Natural killer cell (primary cell): ENCODE results near the gene DNAH1. TPM values are rescaled to one million over a fixed set of nuclear protein-coding genes. Genes with fewer than 3 reads are reported as not detected.

ENCODE experiments used
- ATAC-seq, 3 donors: fragments of 150-1000 bp in 2 of 3; fragments of 200-7000 bp in 1 of 3; cut with Tn5 transposase; 1 replicate in 1 of 3; 2 replicates in 2 of 3; pipeline ENCODE4 v1.10.0; 2021; ENCODE audit warnings: mild to moderate bottlenecking in 2 of 3, moderate library complexity in 2 of 3
- DNase-seq, 2 donors: peaks; one replicate each; pipeline versions ENCODE4 v3.0.0 to v3.0.0-alpha.2; 2013 to 2021; ENCODE audit warnings: mixed read lengths in 1 of 2
- H3K27ac ChIP-seq: one replicate; pipeline ENCODE4 v1.5.1; 2013; ENCODE audit warnings: mild to moderate bottlenecking, low read length
- H3K27me3 ChIP-seq: one replicate; pipeline ENCODE4 v1.6.1; 2013; ENCODE audit warnings: low read length; ENCODE audit not compliant: control insufficient read depth, insufficient read depth
- H3K36me3 ChIP-seq: one replicate; pipeline ENCODE4 v1.6.1; 2013; ENCODE audit warnings: low read length; ENCODE audit not compliant: control insufficient read depth, insufficient read depth
- H3K4me1 ChIP-seq: one replicate; pipeline ENCODE4 v1.6.1; 2013; ENCODE audit warnings: low read length; ENCODE audit not compliant: control insufficient read depth, insufficient read depth
- H3K4me3 ChIP-seq: one replicate; pipeline ENCODE4 v1.5.1; 2013; ENCODE audit warnings: low read length
- H3K9me3 ChIP-seq: one replicate; pipeline ENCODE4 v1.6.1; 2013; ENCODE audit warnings: low read length; ENCODE audit not compliant: control insufficient read depth, insufficient read depth
- H3K27ac Mint-ChIP-seq, 2 donors: one replicate each; pipeline ENCODE4 v1.8.0; 2022; ENCODE audit warnings: mild to moderate bottlenecking in 2 of 2, mixed read lengths in 2 of 2, moderate library complexity in 1 of 2
- H3K27me3 Mint-ChIP-seq, 2 donors: one replicate each; pipeline ENCODE4 v1.8.0; 2022; ENCODE audit warnings: low read depth in 2 of 2, mixed read lengths in 2 of 2
- H3K36me3 Mint-ChIP-seq: one replicate; pipeline ENCODE4 v1.8.0; 2022; ENCODE audit warnings: mixed read lengths
- H3K4me1 Mint-ChIP-seq, 2 donors: one replicate each; pipeline ENCODE4 v1.8.0; 2022; ENCODE audit warnings: mixed read lengths in 2 of 2
- H3K4me3 Mint-ChIP-seq: one replicate; pipeline ENCODE4 v1.8.0; 2022; ENCODE audit warnings: mild to moderate bottlenecking, moderate library complexity, mixed read lengths
- H3K9me3 Mint-ChIP-seq, 2 donors: one replicate each; pipeline ENCODE4 v1.8.0; 2022; ENCODE audit warnings: mixed read lengths in 2 of 2
- WGBS: methylation state at CpG from one replicate; pipeline ENCODE4 v1.1.7; 2013; ENCODE audit warnings: missing lambda C conversion rate; ENCODE audit not compliant: insufficient coverage; 5-methylcytosine and 5-hydroxymethylcytosine counted together
- intact Hi-C: fragments of 100-400 bp; cut with micrococcal nuclease; formaldehyde crosslinking; loops from one replicate; pipeline ENCODE4 v1.14.2; 2022
- total RNA-seq, 4 donors: library from RNA; stranded (reverse); fragments of 120-200 nt in 1 of 4; gene quantifications; one replicate each; pipeline versions ENCODE4 v1.2.3 to v1.2.4, GENCODE V29; 2013 to 2022
- TF ChIP-seq, protein P1 (sequence below): fragments of 200-600 bp; IDR thresholded peaks from one replicate; pipeline ENCODE4 v1.8.0; 2022; ENCODE audit warnings: antibody characterized with exemption

DNAH1 gene
- total RNA-seq, 3 donors from 2014 or later (not counting 1 experiment from before 2014, with no cell fraction given), result 72.3 to 81.7 (median 74.2) TPM

DNA sequence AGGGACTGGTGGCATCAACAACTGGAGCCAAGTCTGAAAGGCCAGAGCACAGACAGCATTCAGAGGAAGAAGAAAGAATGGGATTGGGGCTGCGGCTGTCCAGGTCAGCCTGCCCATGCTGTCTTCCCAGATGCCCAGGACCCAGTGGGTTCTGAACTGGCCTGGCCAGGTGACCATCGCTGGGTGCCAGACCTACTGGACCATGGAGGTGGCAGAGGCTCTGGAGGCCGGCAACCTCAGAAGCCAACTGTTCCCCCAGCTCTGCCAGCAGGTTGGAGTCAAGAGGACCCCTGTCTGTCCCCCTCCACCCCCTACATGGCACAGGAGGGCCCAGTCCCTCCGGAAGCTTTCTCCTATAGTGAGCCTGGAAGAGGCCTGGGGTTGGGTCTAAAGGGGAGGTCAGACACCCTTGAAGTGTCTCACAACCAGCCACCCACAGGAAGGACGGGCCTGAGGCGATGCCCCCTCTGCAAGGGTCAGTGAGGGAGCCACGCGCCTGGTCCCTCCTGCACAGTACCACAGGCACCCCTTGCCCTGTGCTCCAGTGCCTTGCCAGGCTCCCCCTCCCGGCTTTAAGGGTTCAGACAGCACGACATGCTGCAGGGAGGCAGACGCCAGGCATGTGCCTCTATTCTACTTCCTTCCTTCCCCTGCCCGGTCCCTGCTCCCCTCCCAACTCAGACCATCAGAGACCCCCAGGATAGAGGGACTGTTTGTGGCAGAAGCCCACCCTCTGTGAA is 43.2 kb downstream of the DNAH1 start:
- Mint-ChIP-seq H3K27ac (no peak overlapping the region), H3K9me3 (no peaks in the 10 kb centered on the region), H3K4me3 (no peak overlapping the region), H3K36me3 (peaks cover 8% of the 10 kb centered on the region), H3K4me1 (no peaks in the 10 kb centered on the region), H3K27me3 (no peaks in the 10 kb centered on the region)
- Histone ChIP-seq H3K27me3 (no peaks in the 10 kb centered on the region), H3K4me1 (no peaks in the 10 kb centered on the region), H3K27ac (no peak overlapping the region), H3K9me3 (no peaks in the 10 kb centered on the region), H3K4me3 (no peak overlapping the region), H3K36me3 (peaks cover 66% of the 10 kb centered on the region)
- intact Hi-C loops, result no loop called here
- DNase-seq (no peak), ATAC-seq (no peak)
- 95% methylated on average over 11 of the region's 12 CpGs for WGBS
- TF ChIP-seq, protein P1, sequence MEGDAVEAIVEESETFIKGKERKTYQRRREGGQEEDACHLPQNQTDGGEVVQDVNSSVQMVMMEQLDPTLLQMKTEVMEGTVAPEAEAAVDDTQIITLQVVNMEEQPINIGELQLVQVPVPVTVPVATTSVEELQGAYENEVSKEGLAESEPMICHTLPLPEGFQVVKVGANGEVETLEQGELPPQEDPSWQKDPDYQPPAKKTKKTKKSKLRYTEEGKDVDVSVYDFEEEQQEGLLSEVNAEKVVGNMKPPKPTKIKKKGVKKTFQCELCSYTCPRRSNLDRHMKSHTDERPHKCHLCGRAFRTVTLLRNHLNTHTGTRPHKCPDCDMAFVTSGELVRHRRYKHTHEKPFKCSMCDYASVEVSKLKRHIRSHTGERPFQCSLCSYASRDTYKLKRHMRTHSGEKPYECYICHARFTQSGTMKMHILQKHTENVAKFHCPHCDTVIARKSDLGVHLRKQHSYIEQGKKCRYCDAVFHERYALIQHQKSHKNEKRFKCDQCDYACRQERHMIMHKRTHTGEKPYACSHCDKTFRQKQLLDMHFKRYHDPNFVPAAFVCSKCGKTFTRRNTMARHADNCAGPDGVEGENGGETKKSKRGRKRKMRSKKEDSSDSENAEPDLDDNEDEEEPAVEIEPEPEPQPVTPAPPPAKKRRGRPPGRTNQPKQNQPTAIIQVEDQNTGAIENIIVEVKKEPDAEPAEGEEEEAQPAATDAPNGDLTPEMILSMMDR, result no peak

DNA sequence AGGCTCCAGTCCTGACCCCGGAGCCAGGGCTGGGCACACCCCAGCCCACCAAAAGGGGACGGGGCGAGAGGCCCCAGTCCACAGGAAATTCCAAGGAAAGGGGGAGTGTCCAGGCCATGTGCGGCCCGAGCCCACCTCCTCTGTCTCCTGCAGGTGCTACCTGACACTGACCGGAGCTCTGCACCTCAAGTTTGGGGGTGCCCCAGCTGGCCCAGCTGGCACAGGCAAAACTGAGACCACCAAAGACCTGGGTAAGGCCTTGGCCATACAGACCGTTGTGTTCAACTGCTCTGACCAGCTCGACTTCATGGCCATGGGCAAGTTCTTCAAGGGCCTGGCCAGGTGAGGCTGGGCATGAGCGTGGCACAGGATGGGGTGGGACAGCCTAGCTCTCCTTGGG is 44.9 kb downstream of the DNAH1 start:
- intact Hi-C loops, result no loop called here
- TF ChIP-seq, protein P1, result no peak
- Histone ChIP-seq H3K9me3 (no peaks in the 10 kb centered on the region), H3K36me3 (peaks cover 67% of the 10 kb centered on the region), H3K27me3 (no peaks in the 10 kb centered on the region), H3K4me3 (no peak overlapping the region), H3K27ac (no peak overlapping the region), H3K4me1 (no peaks in the 10 kb centered on the region)
- no peak overlapping the region for H3K4me3 Mint-ChIP-seq
- ATAC-seq (no peak), DNase-seq (no peak)
- WGBS, result 96% methylated on average over 9 of the region's 9 CpGs
- no peak overlapping the region for H3K27ac Mint-ChIP-seq
- H3K4me1 Mint-ChIP-seq, result no peaks in the 10 kb centered on the region
- no peaks in the 10 kb centered on the region for H3K9me3 Mint-ChIP-seq
- peaks cover 8% of the 10 kb centered on the region for H3K36me3 Mint-ChIP-seq
- H3K27me3 Mint-ChIP-seq, result no peaks in the 10 kb centered on the region

DNA sequence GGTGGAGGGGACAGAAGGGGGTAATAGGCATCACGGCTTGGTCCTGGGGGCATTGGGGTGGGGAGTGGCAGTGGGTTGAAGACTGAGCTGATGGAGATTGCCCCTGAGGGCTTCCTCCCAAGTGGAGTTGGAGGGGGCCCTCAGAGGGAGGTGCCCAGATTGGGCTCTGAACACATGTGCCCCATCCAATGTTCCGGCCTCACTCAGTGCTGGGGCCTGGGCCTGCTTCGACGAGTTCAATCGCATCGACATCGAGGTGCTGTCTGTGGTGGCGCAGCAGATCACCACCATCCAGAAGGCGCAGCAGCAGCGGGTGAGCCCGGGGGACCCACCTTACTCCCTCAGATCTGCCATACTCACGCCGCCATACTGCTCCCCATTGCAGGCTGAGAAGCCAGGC is 45.3 kb downstream of the DNAH1 start:
- H3K9me3 ChIP-seq, result no peaks in the 10 kb centered on the region
- H3K9me3 Mint-ChIP-seq, result no peaks in the 10 kb centered on the region
- no peaks in the 10 kb centered on the region for H3K4me1 Mint-ChIP-seq
- H3K4me3 Mint-ChIP-seq, result no peak overlapping the region
- TF ChIP-seq, protein P1, result no peak
- no peaks in the 10 kb centered on the region for H3K27me3 Mint-ChIP-seq
- no peak for DNase-seq
- no peak for ATAC-seq
- H3K27ac ChIP-seq, result no peak overlapping the region
- peaks cover 8% of the 10 kb centered on the region for H3K36me3 Mint-ChIP-seq
- 98% methylated on average over 13 of the region's 13 CpGs for WGBS
- no peak overlapping the region for H3K27ac Mint-ChIP-seq
- H3K4me1 ChIP-seq, result no peaks in the 10 kb centered on the region
- no peaks in the 10 kb centered on the region for H3K27me3 ChIP-seq
- H3K36me3 ChIP-seq, result peaks cover 68% of the 10 kb centered on the region
- intact Hi-C loops, result no loop called here
- H3K4me3 ChIP-seq, result no peak overlapping the region

DNA sequence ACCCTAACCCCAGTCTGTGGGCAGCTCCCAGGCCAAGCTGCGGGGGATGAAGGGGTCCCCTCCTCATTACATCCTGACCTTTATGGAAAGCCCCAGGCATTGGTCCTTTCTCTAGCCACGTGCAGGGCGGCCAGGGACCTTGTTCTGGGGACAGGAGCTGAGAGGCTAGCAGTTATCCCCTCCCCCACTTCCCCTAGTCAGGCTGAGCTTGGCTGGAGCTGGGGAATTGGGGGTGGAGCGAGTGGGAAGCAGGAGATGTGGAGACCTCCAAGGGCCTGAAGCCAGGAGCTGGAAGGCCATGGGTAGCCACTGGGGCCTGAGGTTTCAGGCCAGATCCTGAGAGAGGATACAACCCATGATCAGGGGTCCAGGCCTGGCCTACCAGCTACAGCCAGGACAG is 45.8 kb downstream of the DNAH1 start:
- Histone ChIP-seq H3K9me3 (no peaks in the 10 kb centered on the region), H3K27me3 (no peaks in the 10 kb centered on the region), H3K4me1 (no peaks in the 10 kb centered on the region), H3K4me3 (no peak overlapping the region), H3K27ac (no peak overlapping the region), H3K36me3 (peaks cover 68% of the 10 kb centered on the region)
- TF ChIP-seq, protein P1, result no peak
- DNase-seq (no peak), ATAC-seq (no peak)
- Mint-ChIP-seq H3K9me3 (no peaks in the 10 kb centered on the region), H3K4me3 (no peak overlapping the region), H3K36me3 (peaks cover 8% of the 10 kb centered on the region), H3K27me3 (no peaks in the 10 kb centered on the region), H3K27ac (no peak overlapping the region), H3K4me1 (no peaks in the 10 kb centered on the region)
- intact Hi-C loops, result no loop called here
- WGBS, result 99% methylated on average over 4 of the region's 4 CpGs
